Heart left ventricle (tissue), 16 donors: ENCODE data around the gene IFRD1. TPM values are rescaled to one million over a fixed set of nuclear protein-coding genes. Genes with fewer than 3 reads are reported as not detected.

Source experiments
- ATAC-seq, 4 donors: fragments of 200-7000 bp; cut with Tn5 transposase; one replicate each; pipeline ENCODE4 v1.9.1; 2020 to 2022; ENCODE audit warnings: moderate library complexity in 4 of 4, mild to moderate bottlenecking in 3 of 4, moderate number of reproducible peaks in 1 of 4
- DNase-seq, 5 donors: peaks; one replicate each; pipeline ENCODE4 v3.0.0-alpha.2; 2020
- H3K27ac ChIP-seq, 12 donors: fragments of 200-600 bp; sonication (generic) in 4 of 12; one replicate each; pipeline versions ENCODE4 v1.5.0 to v1.8.0; 2016 to 2022; ENCODE audit warnings: mild to moderate bottlenecking in 2 of 12
- H3K27me3 ChIP-seq, 9 donors: fragments of 200-600 bp; sonication (generic) in 2 of 9; one replicate each; pipeline versions ENCODE4 v1.5.1 to v1.8.0; 2016 to 2022; ENCODE audit warnings: mild to moderate bottlenecking in 3 of 9
- H3K36me3 ChIP-seq, 9 donors: fragments of 200-600 bp; sonication (generic) in 2 of 9; one replicate each; pipeline versions ENCODE4 v1.5.0 to v1.8.0; 2018 to 2022; ENCODE audit warnings: mild to moderate bottlenecking in 2 of 9
- H3K4me1 ChIP-seq, 12 donors: fragments of 200-600 bp; sonication (generic) in 4 of 12; one replicate each; pipeline versions ENCODE4 v1.5.0 to v1.8.0; 2016 to 2022; ENCODE audit warnings: mild to moderate bottlenecking in 3 of 12
- H3K4me3 ChIP-seq, 12 donors: fragments of 200-600 bp; sonication (generic) in 4 of 12; one replicate each; pipeline versions ENCODE4 v1.5.0 to v1.8.0; 2017 to 2022; ENCODE audit warnings: mild to moderate bottlenecking in 9 of 12, moderate library complexity in 4 of 12
- H3K9me3 ChIP-seq, 12 donors: fragments of 200-600 bp; sonication (generic) in 4 of 12; one replicate each; pipeline versions ENCODE4 v1.5.0 to v1.8.0; 2016 to 2022; ENCODE audit warnings: mild to moderate bottlenecking in 1 of 12
- POLR2A ChIP-seq, 2 donors: fragments of 450-650 bp; IDR thresholded peaks; one replicate each; pipeline ENCODE4 v1.6.1; 2017; ENCODE audit warnings: antibody characterized with exemption in 2 of 2, mild to moderate bottlenecking in 2 of 2, moderate library complexity in 2 of 2
- WGBS, 4 donors: extraction: QIAGEN DNeasy Blood & Tissue Kit in 2 of 4; methylation state at CpG; one replicate each; pipeline versions ENCODE4 v1.1.5 to v1.1.7; 2013 to 2018; 5-methylcytosine and 5-hydroxymethylcytosine counted together
- intact Hi-C, 10 donors: fragments of 100-400 bp; cut with DNase I; formaldehyde crosslinking; loops; one replicate each; pipeline versions ENCODE4 v1.11.1 to v1.14.2; 2022
- polyA plus RNA-seq, 2 donors: library from polyadenylated mRNA; stranded (reverse); fragments of 200-250 nt; gene quantifications; one replicate each; pipeline ENCODE4 v1.2.3, GENCODE V29; 2013
- total RNA-seq, 9 donors: library from RNA; depleted of rRNA in 2 of 9; stranded (reverse); fragments of >200 nt in 2 of 9; fragmentation: NEBNext Ultra II Directional in 3 of 9; extraction: Animal tissue kit (Norgen Biotek cat#: 25700) in 3 of 9; gene quantifications; one replicate each; pipeline versions ENCODE4 v1.1.0 to v1.2.4, GENCODE V29; 2016 to 2023
- TF ChIP-seq, protein P1 (sequence below), 12 donors: fragments of 200-600 bp; sonication (generic) in 4 of 12; IDR thresholded peaks; one replicate each; pipeline versions ENCODE4 v1.5.0 to v1.8.0; 2018 to 2022; ENCODE audit warnings: antibody characterized with exemption in 12 of 12, mild to moderate bottlenecking in 5 of 12
- donor health status: ischemic (EF 13 %, LVEDD 7.1; RV severe dilation, severe dysfunction).
- donor health status: healthy with polysubstance abuse.
- donor health status: DM: no; HTN: yes; CAD: no.
- donor health status: DM: no; HTN: no; CAD: no.
- donor health status: ischemic (EF 25% LVEDD 6.9; RV normal size, moderate dysfunction).
- donor health status: ischemic (EF 25% LVEDD 5.7; RV mildly dilated, moderate dysfunction).
- donor health status: healthy.
- donor health status: DM: yes; HTN: yes; CAD: no.
- donor health status: ischemic (EF 35%, LVEDD 5.7; RV mildly dilated, moderate dysfunction).
- donor health status: nonischemic (EF 11% LVEDD 7.7; RV severe dilation, severe dysfunction).
- donor health status: DM: yes; HTN: yes; CAD: no.
- donor health status: PGD.
- donor health status: ischemic (EF 29% LVEDD 5.4; RV normal size, mild dysfunction).
- donor health status: nonischemic (EF 23%, LVEDD 6.1; RV moderate dilation, normal function).

The IFRD1 gene
- total and polyA plus RNA-seq, 11 donors: 11.3 to 74.7 (median 28.1) TPM

DNA sequence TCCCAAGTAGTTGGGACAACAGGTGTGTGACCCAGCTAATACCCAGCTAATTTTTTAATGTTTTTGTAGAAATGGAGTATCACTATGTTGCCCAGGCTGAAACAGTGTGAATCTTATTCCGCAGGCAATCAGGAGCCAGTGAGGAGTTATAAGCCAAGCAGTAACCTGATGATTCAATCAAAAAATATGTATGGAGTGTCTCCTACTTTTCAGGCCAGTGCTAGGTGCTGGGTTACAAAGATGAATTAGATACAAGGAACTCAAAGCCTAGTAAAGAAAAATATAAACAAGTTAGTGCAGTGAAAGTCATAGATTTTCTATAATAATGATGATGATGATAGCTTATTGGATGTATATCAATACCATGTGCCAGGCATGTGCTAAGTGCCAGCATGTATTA is 13.2 kb upstream of the IFRD1 start:
- no peaks in the 10 kb centered on the region for H3K36me3 ChIP-seq
- no peak for TF ChIP-seq POLR2A (IDR thresholded peaks at IDR 0.05)
- TF ChIP-seq, protein P1, sequence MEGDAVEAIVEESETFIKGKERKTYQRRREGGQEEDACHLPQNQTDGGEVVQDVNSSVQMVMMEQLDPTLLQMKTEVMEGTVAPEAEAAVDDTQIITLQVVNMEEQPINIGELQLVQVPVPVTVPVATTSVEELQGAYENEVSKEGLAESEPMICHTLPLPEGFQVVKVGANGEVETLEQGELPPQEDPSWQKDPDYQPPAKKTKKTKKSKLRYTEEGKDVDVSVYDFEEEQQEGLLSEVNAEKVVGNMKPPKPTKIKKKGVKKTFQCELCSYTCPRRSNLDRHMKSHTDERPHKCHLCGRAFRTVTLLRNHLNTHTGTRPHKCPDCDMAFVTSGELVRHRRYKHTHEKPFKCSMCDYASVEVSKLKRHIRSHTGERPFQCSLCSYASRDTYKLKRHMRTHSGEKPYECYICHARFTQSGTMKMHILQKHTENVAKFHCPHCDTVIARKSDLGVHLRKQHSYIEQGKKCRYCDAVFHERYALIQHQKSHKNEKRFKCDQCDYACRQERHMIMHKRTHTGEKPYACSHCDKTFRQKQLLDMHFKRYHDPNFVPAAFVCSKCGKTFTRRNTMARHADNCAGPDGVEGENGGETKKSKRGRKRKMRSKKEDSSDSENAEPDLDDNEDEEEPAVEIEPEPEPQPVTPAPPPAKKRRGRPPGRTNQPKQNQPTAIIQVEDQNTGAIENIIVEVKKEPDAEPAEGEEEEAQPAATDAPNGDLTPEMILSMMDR (IDR thresholded peaks at IDR 0.05): no peak
- DNase-seq (no peak), ATAC-seq (no peak)
- intact Hi-C loops: no loop called here
- no peaks in the 10 kb centered on the region for H3K4me1 ChIP-seq
- no peaks in the 10 kb centered on the region for H3K27me3 ChIP-seq
- H3K4me3 ChIP-seq: no peak overlapping the region
- H3K9me3 ChIP-seq: no peaks in the 10 kb centered on the region
- no peak overlapping the region for H3K27ac ChIP-seq
- 90 to 95% (median 91%) methylated on average over 1 of the region's 1 CpG for WGBS, 4 donors

DNA sequence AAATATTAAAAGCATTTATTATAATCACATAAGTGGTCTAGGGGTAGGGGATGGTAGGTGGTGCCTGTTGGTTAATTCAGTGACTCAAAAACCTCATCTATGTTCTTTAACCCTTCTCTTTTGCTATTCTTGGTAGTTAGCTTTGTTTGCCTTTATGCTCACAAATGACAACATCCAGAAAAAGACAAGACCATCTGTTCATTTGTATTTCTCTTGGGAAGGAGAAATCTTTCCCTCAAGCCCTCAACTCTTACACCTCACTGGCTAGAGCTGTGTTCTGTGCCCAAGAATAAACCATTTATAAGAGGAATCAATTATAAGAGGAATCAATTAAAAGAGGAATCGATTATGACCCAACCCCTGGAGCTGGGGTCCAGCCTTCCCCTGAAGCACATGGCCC is 10.8 kb upstream of the IFRD1 start:
- H3K27ac ChIP-seq: no peak overlapping the region
- no peak overlapping the region for H3K4me3 ChIP-seq
- H3K4me1 ChIP-seq: no peaks in the 10 kb centered on the region
- DNase-seq (no peak), ATAC-seq (no peak)
- H3K36me3 ChIP-seq: no peaks in the 10 kb centered on the region
- intact Hi-C loops: no loop called here
- TF ChIP-seq, protein P1 (IDR thresholded peaks at IDR 0.05): no peak
- TF ChIP-seq POLR2A (IDR thresholded peaks at IDR 0.05): no peak
- no peaks in the 10 kb centered on the region for H3K27me3 ChIP-seq
- H3K9me3 ChIP-seq: no peaks in the 10 kb centered on the region
- 89 to 99% (median 93%) methylated on average over 1 of the region's 1 CpG for WGBS, 4 donors

DNA sequence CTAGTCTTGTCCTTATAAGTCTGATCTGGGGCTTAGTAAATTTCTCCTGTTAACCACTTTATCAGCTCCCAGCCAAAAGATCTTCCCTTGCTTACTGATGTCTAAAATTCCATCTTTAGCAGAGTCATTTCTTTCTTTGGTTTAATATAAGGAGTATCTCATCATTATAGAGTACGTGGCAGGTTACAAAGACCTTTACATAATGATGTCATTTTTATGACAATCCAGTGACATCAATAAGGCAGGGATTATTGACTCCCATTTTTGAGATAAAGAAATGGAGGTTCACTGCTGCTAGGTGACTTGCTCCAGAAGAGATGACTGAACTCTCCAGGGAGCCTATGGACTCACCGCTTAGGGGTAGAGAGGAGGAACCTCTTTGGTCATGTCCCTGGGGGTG is 8.1 kb upstream of the IFRD1 start:
- H3K27me3 ChIP-seq: no peaks in the 10 kb centered on the region
- DNase-seq (no peak), ATAC-seq (no peak)
- H3K4me3 ChIP-seq: no peak overlapping the region
- 85 to 90% (median 89%) methylated on average over 2 of the region's 2 CpGs for WGBS, 4 donors
- H3K27ac ChIP-seq: no peak overlapping the region
- no peak for TF ChIP-seq POLR2A (IDR thresholded peaks at IDR 0.05)
- TF ChIP-seq, protein P1 (IDR thresholded peaks at IDR 0.05): no peak
- intact Hi-C loops: no loop called here
- no peaks in the 10 kb centered on the region for H3K36me3 ChIP-seq
- no peaks in the 10 kb centered on the region for H3K9me3 ChIP-seq
- no peaks in the 10 kb centered on the region for H3K4me1 ChIP-seq

DNA sequence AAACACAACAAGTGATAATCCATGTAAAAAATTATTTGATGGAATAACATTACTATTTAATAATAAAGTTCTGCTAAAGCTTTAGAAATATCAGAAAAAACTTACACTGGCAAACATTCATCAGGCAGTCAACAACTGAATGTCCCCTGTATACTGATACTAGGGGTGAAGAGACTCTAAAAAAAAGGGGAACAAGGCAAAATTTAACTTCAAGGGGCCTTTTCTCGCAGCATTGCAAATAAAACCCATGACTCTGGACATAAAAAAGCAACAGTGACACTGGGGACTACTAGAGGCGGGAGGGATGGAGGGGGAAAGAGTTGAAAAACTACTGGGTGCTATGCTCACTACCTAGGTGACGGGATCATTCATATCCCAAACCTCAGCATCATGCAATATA is 5.8 kb upstream of the IFRD1 start:
- H3K4me3 ChIP-seq: no peak overlapping the region
- TF ChIP-seq, protein P1 (IDR thresholded peaks at IDR 0.05): no peak
- TF ChIP-seq POLR2A (IDR thresholded peaks at IDR 0.05): no peak
- H3K27ac ChIP-seq: no peak overlapping the region
- no peaks in the 10 kb centered on the region for H3K36me3 ChIP-seq
- ATAC-seq: no peak
- DNase-seq: no peak
- no peaks in the 10 kb centered on the region for H3K9me3 ChIP-seq
- H3K27me3 ChIP-seq: no peaks in the 10 kb centered on the region
- H3K4me1 ChIP-seq: peaks cover 0 to 7% (median 3%) of the 10 kb centered on the region in 12 donors
- intact Hi-C loops: no loop called here
- whole genome bisulfite sequencing, 4 donors: 91 to 99% (median 96%) methylated on average over 3 of the region's 3 CpGs
